ENCODE data around the gene KIF21A.
"Not testable (repeated sequence)": the region's sequence is repeated elsewhere in the genome, so short reads cannot be mapped to it uniquely, and the experiment has no call there.

Gene KIF21A

GRCh38 chr12:39443081-39443928 lies at the start of gene KIF21A:
TSS of gene KIF21A (minus strand) at chr12:39443120. CDS start at chr12:39442970, 150 bp downstream.
- DNase-seq (ENCODE audit: low read depth in 2 of 2): peak; percentile 77 to 83

GRCh38 chr12:39490500-39491282 lies 47.8 kb upstream of the KIF21A start:
- no peak for DNase-seq (ENCODE audit: low read depth in 2 of 2)

- DNase-seq (ENCODE audit: low read depth in 2 of 2): no peak
Measured at GRCh38 chr12:39483597-39483996, 40.7 kb upstream of the KIF21A start.

GRCh38 chr12:39483042-39483441 lies 40.1 kb upstream of the KIF21A start:
- DNase-seq (ENCODE audit: low read depth in 2 of 2): no peak

- DNase-seq (ENCODE audit: low read depth in 2 of 2): no peak
Measured at GRCh38 chr12:39476894-39477293, 34.0 kb upstream of the KIF21A start.

- DNase-seq (ENCODE audit: low read depth in 2 of 2): no peak
Measured at GRCh38 chr12:39476121-39476520, 33.2 kb upstream of the KIF21A start.

GRCh38 chr12:39475136-39475535 lies 32.2 kb upstream of the KIF21A start:
- DNase-seq (ENCODE audit: low read depth in 2 of 2): not testable (repeated sequence)

GRCh38 chr12:39467432-39467870 lies 24.5 kb upstream of the KIF21A start:
- DNase-seq (ENCODE audit: low read depth in 2 of 2): no peak

GRCh38 chr12:39464976-39465695 lies 22.2 kb upstream of the KIF21A start:
- no peak for DNase-seq (ENCODE audit: low read depth in 2 of 2)

GRCh38 chr12:39461059-39461458 lies 18.1 kb upstream of the KIF21A start:
- DNase-seq (ENCODE audit: low read depth in 2 of 2): no peak

- no peak for DNase-seq (ENCODE audit: low read depth in 2 of 2)
Measured at GRCh38 chr12:39459027-39459434, 16.1 kb upstream of the KIF21A start.

GRCh38 chr12:39451977-39452376 lies 9.1 kb upstream of the KIF21A start:
- no peak for DNase-seq (ENCODE audit: low read depth in 2 of 2)

- no peak for DNase-seq (ENCODE audit: low read depth in 2 of 2)
Measured at GRCh38 chr12:39448038-39448437, 5.1 kb upstream of the KIF21A start.

GRCh38 chr12:39443929-39444209 lies 949 bp upstream of the KIF21A start:
- DNase-seq (ENCODE audit: low read depth in 2 of 2): no peak

GRCh38 chr12:39442831-39443080 lies 164 bp downstream of the KIF21A start:
- no peak for DNase-seq (ENCODE audit: low read depth in 2 of 2)

GRCh38 chr12:39441963-39442830 lies 723 bp downstream of the KIF21A start:
- peak; percentile 16 to 58 for DNase-seq (ENCODE audit: low read depth in 2 of 2)

GRCh38 chr12:39441189-39441962 lies 1.5 kb downstream of the KIF21A start:
- no peak for DNase-seq (ENCODE audit: low read depth in 2 of 2)

- no peak for DNase-seq (ENCODE audit: low read depth in 2 of 2)
Measured at GRCh38 chr12:39440781-39441180, 2.1 kb downstream of the KIF21A start.

- no peak for DNase-seq (ENCODE audit: low read depth in 2 of 2)
Measured at GRCh38 chr12:39440101-39440500, 2.8 kb downstream of the KIF21A start.

- no peak for DNase-seq (ENCODE audit: low read depth in 2 of 2)
Measured at GRCh38 chr12:39435531-39435930, 7.4 kb downstream of the KIF21A start.

GRCh38 chr12:39431797-39432196 lies 11.1 kb downstream of the KIF21A start:
- no peak for DNase-seq (ENCODE audit: low read depth in 2 of 2)

Measured in stimulated activated CD8-positive, alpha-beta memory T cell treated with anti-CD3 and anti-CD28 coated beads, Interleukin-7, amount 100 ng/mL, for 4 hours (primary cell).